Heart left ventricle (tissue), 16 donors: Measurements from ENCODE around the gene HTRA3. TPM values are rescaled to one million over a fixed set of nuclear protein-coding genes. Genes with fewer than 3 reads are reported as not detected.
A peak's percentile ranks its signal among the peaks of the same experiment; 100 is the strongest.

Experiments used
- ATAC-seq, 4 donors: fragments of 200-7000 bp; cut with Tn5 transposase; one replicate each; pipeline ENCODE4 v1.9.1; 2020 to 2022; ENCODE audit warnings: moderate library complexity in 4 of 4, mild to moderate bottlenecking in 3 of 4, moderate number of reproducible peaks in 1 of 4
- DNase-seq, 5 donors: peaks; one replicate each; pipeline ENCODE4 v3.0.0-alpha.2; 2020
- H3K27ac ChIP-seq, 12 donors: fragments of 200-600 bp; sonication (generic) in 4 of 12; one replicate each; pipeline versions ENCODE4 v1.5.0 to v1.8.0; 2016 to 2022; ENCODE audit warnings: mild to moderate bottlenecking in 2 of 12
- H3K27me3 ChIP-seq, 9 donors: fragments of 200-600 bp; sonication (generic) in 2 of 9; one replicate each; pipeline versions ENCODE4 v1.5.1 to v1.8.0; 2016 to 2022; ENCODE audit warnings: mild to moderate bottlenecking in 3 of 9
- H3K36me3 ChIP-seq, 9 donors: fragments of 200-600 bp; sonication (generic) in 2 of 9; one replicate each; pipeline versions ENCODE4 v1.5.0 to v1.8.0; 2018 to 2022; ENCODE audit warnings: mild to moderate bottlenecking in 2 of 9
- H3K4me1 ChIP-seq, 12 donors: fragments of 200-600 bp; sonication (generic) in 4 of 12; one replicate each; pipeline versions ENCODE4 v1.5.0 to v1.8.0; 2016 to 2022; ENCODE audit warnings: mild to moderate bottlenecking in 3 of 12
- H3K4me3 ChIP-seq, 12 donors: fragments of 200-600 bp; sonication (generic) in 4 of 12; one replicate each; pipeline versions ENCODE4 v1.5.0 to v1.8.0; 2017 to 2022; ENCODE audit warnings: mild to moderate bottlenecking in 9 of 12, moderate library complexity in 4 of 12
- H3K9me3 ChIP-seq, 12 donors: fragments of 200-600 bp; sonication (generic) in 4 of 12; one replicate each; pipeline versions ENCODE4 v1.5.0 to v1.8.0; 2016 to 2022; ENCODE audit warnings: mild to moderate bottlenecking in 1 of 12
- POLR2A ChIP-seq, 2 donors: fragments of 450-650 bp; IDR thresholded peaks; one replicate each; pipeline ENCODE4 v1.6.1; 2017; ENCODE audit warnings: antibody characterized with exemption in 2 of 2, mild to moderate bottlenecking in 2 of 2, moderate library complexity in 2 of 2
- WGBS, 4 donors: extraction: QIAGEN DNeasy Blood & Tissue Kit in 2 of 4; methylation state at CpG; one replicate each; pipeline versions ENCODE4 v1.1.5 to v1.1.7; 2013 to 2018; 5-methylcytosine and 5-hydroxymethylcytosine counted together
- intact Hi-C, 10 donors: fragments of 100-400 bp; cut with DNase I; formaldehyde crosslinking; loops; one replicate each; pipeline versions ENCODE4 v1.11.1 to v1.14.2; 2022
- polyA plus RNA-seq, 2 donors: library from polyadenylated mRNA; stranded (reverse); fragments of 200-250 nt; gene quantifications; one replicate each; pipeline ENCODE4 v1.2.3, GENCODE V29; 2013
- total RNA-seq, 9 donors: library from RNA; depleted of rRNA in 2 of 9; stranded (reverse); fragments of >200 nt in 2 of 9; fragmentation: NEBNext Ultra II Directional in 3 of 9; extraction: Animal tissue kit (Norgen Biotek cat#: 25700) in 3 of 9; gene quantifications; one replicate each; pipeline versions ENCODE4 v1.1.0 to v1.2.4, GENCODE V29; 2016 to 2023
- TF ChIP-seq, protein P1 (sequence below), 12 donors: fragments of 200-600 bp; sonication (generic) in 4 of 12; IDR thresholded peaks; one replicate each; pipeline versions ENCODE4 v1.5.0 to v1.8.0; 2018 to 2022; ENCODE audit warnings: antibody characterized with exemption in 12 of 12, mild to moderate bottlenecking in 5 of 12
- donor health status: ischemic (EF 13 %, LVEDD 7.1; RV severe dilation, severe dysfunction).
- donor health status: healthy with polysubstance abuse.
- donor health status: DM: no; HTN: yes; CAD: no.
- donor health status: DM: no; HTN: no; CAD: no.
- donor health status: ischemic (EF 25% LVEDD 6.9; RV normal size, moderate dysfunction).
- donor health status: ischemic (EF 25% LVEDD 5.7; RV mildly dilated, moderate dysfunction).
- donor health status: healthy.
- donor health status: DM: yes; HTN: yes; CAD: no.
- donor health status: ischemic (EF 35%, LVEDD 5.7; RV mildly dilated, moderate dysfunction).
- donor health status: nonischemic (EF 11% LVEDD 7.7; RV severe dilation, severe dysfunction).
- donor health status: DM: yes; HTN: yes; CAD: no.
- donor health status: PGD.
- donor health status: ischemic (EF 29% LVEDD 5.4; RV normal size, mild dysfunction).
- donor health status: nonischemic (EF 23%, LVEDD 6.1; RV moderate dilation, normal function).

Gene HTRA3
- total and polyA plus RNA-seq, 11 donors, result 26.8 to 84.6 (median 50.1) TPM

DNA sequence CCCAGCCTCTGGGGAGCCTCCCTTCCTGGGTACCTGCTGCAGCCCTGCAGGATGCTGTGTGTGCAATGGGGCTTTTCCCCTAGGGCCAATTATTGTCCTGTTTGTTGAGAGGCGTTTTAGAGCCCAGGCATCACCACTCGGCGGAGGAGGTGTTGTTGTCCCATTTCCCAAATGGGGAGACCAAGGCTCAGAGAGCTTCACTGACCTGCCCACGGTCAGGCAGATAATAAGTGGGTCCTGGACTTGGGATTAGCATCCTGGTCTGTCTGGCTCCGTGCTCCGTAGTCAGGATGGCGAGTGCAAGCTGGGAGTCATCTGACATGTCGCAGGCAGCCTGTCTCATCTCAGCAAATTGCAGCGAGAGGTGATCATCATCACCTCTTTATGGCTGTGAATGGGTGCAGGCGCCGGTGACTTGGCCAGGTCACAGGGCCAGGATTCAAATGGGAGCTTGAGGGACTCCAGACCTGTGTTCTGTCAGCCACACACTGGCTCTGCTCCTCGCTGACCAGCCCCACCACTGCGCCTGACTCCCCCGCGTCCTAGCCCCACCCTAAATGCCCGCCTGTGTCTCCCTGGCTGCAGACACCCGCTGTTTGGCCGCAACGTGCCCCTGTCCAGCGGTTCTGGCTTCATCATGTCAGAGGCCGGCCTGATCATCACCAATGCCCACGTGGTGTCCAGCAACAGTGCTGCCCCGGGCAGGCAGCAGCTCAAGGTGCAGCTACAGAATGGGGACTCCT is 16.6 kb downstream of the HTRA3 start:
- intact Hi-C loops, result loop anchor here in 2 of 10 donors (1.0 to 2.0 kb wide), 2 partner anchors 33 kb away; no protein-coding TSS in a partner anchor
- peak; percentile 82 to 90 (median 86) for ATAC-seq

DNA sequence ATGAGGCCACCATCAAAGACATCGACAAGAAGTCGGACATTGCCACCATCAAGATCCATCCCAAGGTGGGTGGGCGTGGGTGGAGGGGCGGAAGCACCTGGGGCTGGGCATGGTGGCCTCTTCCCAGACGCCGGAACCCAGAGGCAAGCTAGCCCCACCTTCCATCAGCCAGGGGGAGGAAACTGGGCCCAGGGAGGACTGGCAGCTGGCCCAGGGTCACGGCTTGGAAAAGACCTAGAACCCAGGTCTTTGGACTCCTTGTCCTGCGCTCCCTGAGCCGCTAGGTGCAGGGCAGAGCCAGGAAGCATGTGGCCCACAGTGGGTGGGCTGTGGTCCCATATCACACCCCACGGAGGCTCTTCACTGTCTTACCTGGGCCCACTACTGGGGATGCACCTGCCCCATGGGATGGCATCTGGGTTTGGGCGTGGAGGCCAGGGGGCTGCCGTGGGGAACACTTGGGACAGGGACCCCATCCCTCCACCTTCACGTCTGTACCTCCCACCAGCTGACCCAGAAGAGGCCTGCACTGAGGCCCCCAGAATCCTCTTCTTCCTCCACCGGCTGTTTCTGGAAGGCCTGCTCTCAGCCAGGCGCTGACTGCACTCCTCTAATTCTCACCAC is 17.3 kb downstream of the HTRA3 start:
- H3K27me3 ChIP-seq, result no peaks in the 10 kb centered on the region
- H3K36me3 ChIP-seq, result peaks cover 0 to 32% (median 4%) of the 10 kb centered on the region in 9 donors
- 74 to 90% (median 81%) methylated on average over 6 to 15 of the region's 15 CpGs for WGBS, 4 donors
- H3K4me3 ChIP-seq, result no peak overlapping the region
- no peaks in the 10 kb centered on the region for H3K9me3 ChIP-seq
- no peak for ATAC-seq
- intact Hi-C loops, result loop anchor here in 2 of 10 donors (1.0 to 2.0 kb wide), 2 partner anchors 32 kb away; no protein-coding TSS in a partner anchor
- TF ChIP-seq, protein P1, sequence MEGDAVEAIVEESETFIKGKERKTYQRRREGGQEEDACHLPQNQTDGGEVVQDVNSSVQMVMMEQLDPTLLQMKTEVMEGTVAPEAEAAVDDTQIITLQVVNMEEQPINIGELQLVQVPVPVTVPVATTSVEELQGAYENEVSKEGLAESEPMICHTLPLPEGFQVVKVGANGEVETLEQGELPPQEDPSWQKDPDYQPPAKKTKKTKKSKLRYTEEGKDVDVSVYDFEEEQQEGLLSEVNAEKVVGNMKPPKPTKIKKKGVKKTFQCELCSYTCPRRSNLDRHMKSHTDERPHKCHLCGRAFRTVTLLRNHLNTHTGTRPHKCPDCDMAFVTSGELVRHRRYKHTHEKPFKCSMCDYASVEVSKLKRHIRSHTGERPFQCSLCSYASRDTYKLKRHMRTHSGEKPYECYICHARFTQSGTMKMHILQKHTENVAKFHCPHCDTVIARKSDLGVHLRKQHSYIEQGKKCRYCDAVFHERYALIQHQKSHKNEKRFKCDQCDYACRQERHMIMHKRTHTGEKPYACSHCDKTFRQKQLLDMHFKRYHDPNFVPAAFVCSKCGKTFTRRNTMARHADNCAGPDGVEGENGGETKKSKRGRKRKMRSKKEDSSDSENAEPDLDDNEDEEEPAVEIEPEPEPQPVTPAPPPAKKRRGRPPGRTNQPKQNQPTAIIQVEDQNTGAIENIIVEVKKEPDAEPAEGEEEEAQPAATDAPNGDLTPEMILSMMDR (IDR thresholded peaks at IDR 0.05), result no peak
- TF ChIP-seq POLR2A (IDR thresholded peaks at IDR 0.05), result no peak
- peak overlapping the region in 8 of 12 donors; percentile 23 to 84 (median 56) for H3K27ac ChIP-seq
- H3K4me1 ChIP-seq, result peaks cover 0 to 29% (median 13%) of the 10 kb centered on the region in 12 donors
- peak in 3 of 5 donors; percentile 20 to 52 (median 23) for DNase-seq

More for the DNA sequence above, 16.6 kb downstream of the HTRA3 start:
- Histone ChIP-seq H3K27ac (peak overlapping the region in 10 of 12 donors; percentile 32 to 84 (median 59)), H3K4me1 (peaks cover 0 to 35% (median 19%) of the 10 kb centered on the region in 12 donors), H3K27me3 (no peaks in the 10 kb centered on the region), H3K36me3 (peaks cover 0 to 26% (median 0%) of the 10 kb centered on the region in 9 donors), H3K4me3 (no peak overlapping the region), H3K9me3 (no peaks in the 10 kb centered on the region)
- TF ChIP-seq, protein P1 (IDR thresholded peaks at IDR 0.05), result no peak
- no peak for TF ChIP-seq POLR2A (IDR thresholded peaks at IDR 0.05)
- DNase-seq, result peak; percentile 67 to 89 (median 81)
- 48 to 69% (median 61%) methylated on average over 23 of the region's 23 CpGs for WGBS, 4 donors

DNA sequence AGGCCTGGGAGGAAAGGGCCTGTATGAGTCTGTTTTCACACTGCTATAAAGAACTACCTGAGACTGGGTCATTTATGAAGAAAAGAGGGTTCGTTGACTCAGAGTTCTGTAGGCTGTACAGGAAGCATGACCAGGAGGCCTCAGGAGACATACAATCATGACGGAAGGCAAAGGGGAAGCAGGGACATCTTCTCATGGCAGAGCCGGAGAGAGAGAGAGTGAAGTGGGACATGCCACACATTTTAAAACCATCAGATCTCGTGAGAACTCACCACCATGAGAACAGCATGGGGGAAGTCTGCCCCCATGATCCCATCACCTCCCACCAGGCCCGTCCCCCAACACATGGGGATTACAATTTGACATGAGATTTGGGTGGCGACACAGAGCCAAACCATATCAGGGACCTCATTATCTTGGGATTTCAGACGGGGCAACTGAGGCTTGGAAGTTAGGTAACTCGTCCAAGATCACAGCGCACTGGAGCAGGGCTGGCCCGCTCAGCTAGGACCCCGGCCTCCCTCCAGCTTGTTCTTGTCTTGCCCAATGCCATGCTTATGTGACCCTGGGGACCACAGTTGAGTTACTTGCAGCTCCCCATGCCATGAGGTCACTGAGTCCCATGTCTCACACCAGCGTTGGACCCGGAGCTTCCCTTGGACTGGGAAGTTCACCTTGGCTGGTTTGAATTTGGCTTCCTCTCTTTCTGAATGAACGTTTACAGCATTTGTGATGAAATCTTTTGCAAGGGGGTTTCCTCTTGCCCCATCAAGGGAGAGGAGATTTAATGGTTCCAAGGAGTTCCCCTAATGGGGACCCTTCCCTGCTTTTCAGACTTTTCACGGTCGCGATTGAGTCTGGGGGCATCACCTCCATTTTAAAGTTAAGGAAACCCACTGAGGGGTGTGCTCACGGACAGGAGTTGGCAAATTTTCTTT is 18.1 kb downstream of the HTRA3 start:
- TF ChIP-seq POLR2A (IDR thresholded peaks at IDR 0.05), result no peak
- TF ChIP-seq, protein P1 (IDR thresholded peaks at IDR 0.05), result no peak
- DNase-seq, result peak in 4 of 5 donors; percentile 6 to 40 (median 22)
- H3K27ac ChIP-seq, result peak overlapping the region in 3 of 12 donors; percentile 23 to 84 (median 79)

More for the DNA sequence above, 18.1 kb downstream of the HTRA3 start:
- 88 to 92% (median 90%) methylated on average over 17 to 18 of the region's 18 CpGs for WGBS, 4 donors
- no peak for ATAC-seq
- Histone ChIP-seq H3K27me3 (no peaks in the 10 kb centered on the region), H3K36me3 (peaks cover 0 to 40% (median 9%) of the 10 kb centered on the region in 9 donors), H3K4me1 (peaks cover 0 to 24% (median 10%) of the 10 kb centered on the region in 12 donors), H3K4me3 (no peak overlapping the region), H3K9me3 (no peaks in the 10 kb centered on the region)
- intact Hi-C loops, result loop anchor here in 1 of 10 donors (2.0 kb wide), 1 partner anchor 31 kb away; no protein-coding TSS in a partner anchor
